IMR-90 (cell line): ENCODE data around the gene GPR176.
A peak's percentile ranks its signal among the peaks of the same experiment; 100 is the strongest.

Source experiments
- CEBPB ChIP-seq: IDR thresholded peaks from 2 replicates; pipeline ENCODE4 v1.6.1; 2012; ENCODE audit warnings: low read depth, low read length, improper control_type of control experiment
- CTCF ChIP-seq: conservative IDR thresholded peaks from 2 replicates; pipeline ENCODE4 v1.5.1; 2012; ENCODE audit warnings: mild to moderate bottlenecking, low read depth, low read length, improper control_type of control experiment
- MXI1 ChIP-seq: IDR thresholded peaks from 2 replicates; pipeline ENCODE4 v1.6.1; 2012; ENCODE audit warnings: low read depth, mild to moderate bottlenecking, low read length, moderate library complexity, borderline replicate concordance
- USF2 ChIP-seq: fragments of 150-350 bp; IDR thresholded peaks from 2 replicates; pipeline ENCODE4 v1.6.1; 2017; ENCODE audit warnings: mild to moderate bottlenecking, antibody characterized with exemption, low read length, low read depth

GRCh38 chr15:39804026-39804425, 116.0 kb downstream of the GPR176 start:
- no peak for TF ChIP-seq CTCF
- peak; percentile 90 for TF ChIP-seq CEBPB
- no peak for TF ChIP-seq USF2
- no peak for TF ChIP-seq MXI1
